ENCODE data around the gene TBL3. TPM values are rescaled to one million over a fixed set of nuclear protein-coding genes. Genes with fewer than 3 reads are reported as not detected.

TBL3 gene
- total and polyA plus RNA-seq, 9 of the 15 experiments (the other 6 are each of a cell fraction or from before 2014, with no cell fraction given): 0.97 to 117 (median 24.5) TPM

DNA sequence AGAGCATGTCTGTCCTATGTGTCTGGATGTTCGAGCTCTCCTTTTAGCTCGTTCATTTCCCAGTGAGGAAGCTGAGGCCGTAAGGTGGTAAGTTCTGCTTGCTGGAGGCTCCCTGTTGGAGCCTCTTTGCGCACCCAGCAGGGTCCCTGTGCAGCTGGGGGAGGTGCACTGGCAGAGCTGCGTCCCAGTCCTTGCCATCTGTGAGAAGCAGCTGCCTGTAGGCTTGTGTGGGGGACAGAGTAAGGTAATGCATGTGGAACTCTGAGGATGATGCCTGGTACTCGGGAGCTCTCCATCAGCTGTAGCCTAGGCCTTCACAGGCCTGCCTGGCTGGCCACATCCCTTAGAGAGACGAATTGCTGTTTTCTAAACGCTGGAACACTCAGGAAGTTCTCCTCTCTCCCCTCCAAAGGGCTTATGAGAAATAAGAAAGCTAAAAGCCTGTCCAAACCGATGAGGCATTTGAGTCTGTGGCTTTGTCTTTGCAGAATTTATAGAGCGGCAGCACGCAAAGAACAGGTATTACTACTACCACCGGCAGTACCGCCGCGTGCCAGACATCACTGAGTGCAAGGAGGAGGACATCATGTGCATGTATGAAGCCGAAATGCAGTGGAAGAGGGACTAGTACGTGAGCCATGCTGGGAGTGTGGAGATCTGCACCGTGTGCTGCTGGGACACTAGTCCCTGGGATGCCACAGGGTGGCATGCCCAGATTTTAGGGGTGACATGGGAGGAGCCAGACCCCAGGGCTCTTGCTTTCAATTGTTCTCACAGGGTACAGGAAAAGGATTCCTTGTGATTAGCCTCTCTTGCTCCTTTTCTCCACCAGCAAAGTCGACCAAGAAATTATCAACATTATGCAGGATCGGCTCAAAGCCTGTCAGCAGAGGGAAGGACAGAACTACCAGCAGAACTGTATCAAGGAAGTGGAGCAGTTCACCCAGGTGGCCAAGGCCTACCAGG, 10.9 kb upstream of the TBL3 start (continued):
- TF ChIP-seq, protein P1, sequence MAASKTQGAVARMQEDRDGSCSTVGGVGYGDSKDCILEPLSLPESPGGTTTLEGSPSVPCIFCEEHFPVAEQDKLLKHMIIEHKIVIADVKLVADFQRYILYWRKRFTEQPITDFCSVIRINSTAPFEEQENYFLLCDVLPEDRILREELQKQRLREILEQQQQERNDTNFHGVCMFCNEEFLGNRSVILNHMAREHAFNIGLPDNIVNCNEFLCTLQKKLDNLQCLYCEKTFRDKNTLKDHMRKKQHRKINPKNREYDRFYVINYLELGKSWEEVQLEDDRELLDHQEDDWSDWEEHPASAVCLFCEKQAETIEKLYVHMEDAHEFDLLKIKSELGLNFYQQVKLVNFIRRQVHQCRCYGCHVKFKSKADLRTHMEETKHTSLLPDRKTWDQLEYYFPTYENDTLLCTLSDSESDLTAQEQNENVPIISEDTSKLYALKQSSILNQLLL (CRISPR knock-in tag; IDR thresholded peaks at IDR 0.05; ENCODE audit: borderline replicate concordance): no peak
- TF ChIP-seq ZNF561 (CRISPR knock-in tag; conservative IDR thresholded peaks at IDR 0.05): no peak
- TF ChIP-seq, protein P2, sequence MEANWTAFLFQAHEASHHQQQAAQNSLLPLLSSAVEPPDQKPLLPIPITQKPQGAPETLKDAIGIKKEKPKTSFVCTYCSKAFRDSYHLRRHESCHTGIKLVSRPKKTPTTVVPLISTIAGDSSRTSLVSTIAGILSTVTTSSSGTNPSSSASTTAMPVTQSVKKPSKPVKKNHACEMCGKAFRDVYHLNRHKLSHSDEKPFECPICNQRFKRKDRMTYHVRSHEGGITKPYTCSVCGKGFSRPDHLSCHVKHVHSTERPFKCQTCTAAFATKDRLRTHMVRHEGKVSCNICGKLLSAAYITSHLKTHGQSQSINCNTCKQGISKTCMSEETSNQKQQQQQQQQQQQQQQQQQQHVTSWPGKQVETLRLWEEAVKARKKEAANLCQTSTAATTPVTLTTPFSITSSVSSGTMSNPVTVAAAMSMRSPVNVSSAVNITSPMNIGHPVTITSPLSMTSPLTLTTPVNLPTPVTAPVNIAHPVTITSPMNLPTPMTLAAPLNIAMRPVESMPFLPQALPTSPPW (CRISPR knock-in tag; IDR thresholded peaks at IDR 0.05): no peak
- TF ChIP-seq MCM2 (IDR thresholded peaks at IDR 0.05; ENCODE audit: low read depth): no peak
- TF ChIP-seq MEIS2 (IDR thresholded peaks at IDR 0.05; ENCODE audit: partially characterized antibody): no peak
- TF ChIP-seq RBM17 (IDR thresholded peaks at IDR 0.05; ENCODE audit: borderline replicate concordance, low read depth, low read length): no peak
- no peak for TF ChIP-seq DDX20 (tag; IDR thresholded peaks at IDR 0.05; ENCODE audit: low read depth)
- peak; percentile 18; the same call in 1 of the 2 replicates for TF ChIP-seq ZNF282 (CRISPR knock-in tag; IDR thresholded peaks at IDR 0.05)
- no peak for TF ChIP-seq CBX8 (IDR thresholded peaks at IDR 0.05; ENCODE audit: borderline replicate concordance, extremely low read depth, low read depth, low read length, poor library complexity, severe bottlenecking)
- TF ChIP-seq ZNF717 (CRISPR knock-in tag; IDR thresholded peaks at IDR 0.05): peak; percentile 85; the same call in 1 of the 2 replicates
- TF ChIP-seq, protein P3, sequence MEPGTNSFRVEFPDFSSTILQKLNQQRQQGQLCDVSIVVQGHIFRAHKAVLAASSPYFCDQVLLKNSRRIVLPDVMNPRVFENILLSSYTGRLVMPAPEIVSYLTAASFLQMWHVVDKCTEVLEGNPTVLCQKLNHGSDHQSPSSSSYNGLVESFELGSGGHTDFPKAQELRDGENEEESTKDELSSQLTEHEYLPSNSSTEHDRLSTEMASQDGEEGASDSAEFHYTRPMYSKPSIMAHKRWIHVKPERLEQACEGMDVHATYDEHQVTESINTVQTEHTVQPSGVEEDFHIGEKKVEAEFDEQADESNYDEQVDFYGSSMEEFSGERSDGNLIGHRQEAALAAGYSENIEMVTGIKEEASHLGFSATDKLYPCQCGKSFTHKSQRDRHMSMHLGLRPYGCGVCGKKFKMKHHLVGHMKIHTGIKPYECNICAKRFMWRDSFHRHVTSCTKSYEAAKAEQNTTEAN (CRISPR knock-in tag; IDR thresholded peaks at IDR 0.05): no peak
- no peak for TF ChIP-seq ZNF140 (CRISPR knock-in tag; IDR thresholded peaks at IDR 0.05)
- peak; percentile 92 for TF ChIP-seq POLR2B (IDR thresholded peaks at IDR 0.05; ENCODE audit: low read depth, partially characterized antibody)
- TF ChIP-seq, protein P4, sequence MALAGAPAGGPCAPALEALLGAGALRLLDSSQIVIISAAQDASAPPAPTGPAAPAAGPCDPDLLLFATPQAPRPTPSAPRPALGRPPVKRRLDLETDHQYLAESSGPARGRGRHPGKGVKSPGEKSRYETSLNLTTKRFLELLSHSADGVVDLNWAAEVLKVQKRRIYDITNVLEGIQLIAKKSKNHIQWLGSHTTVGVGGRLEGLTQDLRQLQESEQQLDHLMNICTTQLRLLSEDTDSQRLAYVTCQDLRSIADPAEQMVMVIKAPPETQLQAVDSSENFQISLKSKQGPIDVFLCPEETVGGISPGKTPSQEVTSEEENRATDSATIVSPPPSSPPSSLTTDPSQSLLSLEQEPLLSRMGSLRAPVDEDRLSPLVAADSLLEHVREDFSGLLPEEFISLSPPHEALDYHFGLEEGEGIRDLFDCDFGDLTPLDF (CRISPR knock-in tag; IDR thresholded peaks at IDR 0.05): no peak
- TF ChIP-seq CBX2 (IDR thresholded peaks at IDR 0.05; ENCODE audit: insufficient read depth, low read length, poor library complexity, severe bottlenecking): no peak
- TF ChIP-seq KAT2B (IDR thresholded peaks at IDR 0.05; ENCODE audit: low read depth, low read length): no peak
- TF ChIP-seq, protein P5, sequence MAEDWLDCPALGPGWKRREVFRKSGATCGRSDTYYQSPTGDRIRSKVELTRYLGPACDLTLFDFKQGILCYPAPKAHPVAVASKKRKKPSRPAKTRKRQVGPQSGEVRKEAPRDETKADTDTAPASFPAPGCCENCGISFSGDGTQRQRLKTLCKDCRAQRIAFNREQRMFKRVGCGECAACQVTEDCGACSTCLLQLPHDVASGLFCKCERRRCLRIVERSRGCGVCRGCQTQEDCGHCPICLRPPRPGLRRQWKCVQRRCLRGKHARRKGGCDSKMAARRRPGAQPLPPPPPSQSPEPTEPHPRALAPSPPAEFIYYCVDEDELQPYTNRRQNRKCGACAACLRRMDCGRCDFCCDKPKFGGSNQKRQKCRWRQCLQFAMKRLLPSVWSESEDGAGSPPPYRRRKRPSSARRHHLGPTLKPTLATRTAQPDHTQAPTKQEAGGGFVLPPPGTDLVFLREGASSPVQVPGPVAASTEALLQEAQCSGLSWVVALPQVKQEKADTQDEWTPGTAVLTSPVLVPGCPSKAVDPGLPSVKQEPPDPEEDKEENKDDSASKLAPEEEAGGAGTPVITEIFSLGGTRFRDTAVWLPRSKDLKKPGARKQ (CRISPR knock-in tag; IDR thresholded peaks at IDR 0.05): no peak
- TF ChIP-seq HDGF (IDR thresholded peaks at IDR 0.05): no peak
